ENCODE data around the gene A1BG.
"Not testable (repeated sequence)": the region's sequence is repeated elsewhere in the genome, so short reads cannot be mapped to it uniquely, and the experiment has no call there.

The A1BG gene

GRCh38 chr19:58334691-58335249 is 18.5 kb downstream of the A1BG start:
- no peak for DNase-seq

- no peak for DNase-seq
Measured at GRCh38 chr19:58332697-58333096, 20.6 kb downstream of the A1BG start.

- DNase-seq = no peak
Measured at GRCh38 chr19:58330458-58330857, 22.8 kb downstream of the A1BG start.

GRCh38 chr19:58328999-58329398 is 24.3 kb downstream of the A1BG start:
- DNase-seq = peak; percentile 5

- peak; percentile 86 for DNase-seq
Measured at GRCh38 chr19:58326914-58327726, 26.2 kb downstream of the A1BG start, which contains the start of gene ZSCAN22. TSS of gene ZSCAN22 (plus strand) at chr19:58326994. CDS start at chr19:58334803, 7,809 bp downstream.

- no peak for DNase-seq
Measured at GRCh38 chr19:58326501-58326913, 26.8 kb downstream of the A1BG start.

- DNase-seq = no peak
Measured at GRCh38 chr19:58325311-58326022, 27.8 kb downstream of the A1BG start.

GRCh38 chr19:58319241-58319640 is 34.1 kb downstream of the A1BG start:
- no peak for DNase-seq

- DNase-seq = no peak
Measured at GRCh38 chr19:58318297-58318696, 35.0 kb downstream of the A1BG start.

- no peak for DNase-seq
Measured at GRCh38 chr19:58317476-58318072, 35.7 kb downstream of the A1BG start.

GRCh38 chr19:58315580-58315979 is 37.7 kb downstream of the A1BG start:
- DNase-seq = no peak

GRCh38 chr19:58311345-58311865 is 41.9 kb downstream of the A1BG start:
- no peak for DNase-seq

GRCh38 chr19:58310685-58311084 is 42.6 kb downstream of the A1BG start:
- not testable (repeated sequence) for DNase-seq

GRCh38 chr19:58307736-58308135 is 45.6 kb downstream of the A1BG start:
- no peak for DNase-seq

- no peak for DNase-seq
Measured at GRCh38 chr19:58305932-58306323, 47.4 kb downstream of the A1BG start.

- peak; percentile 90 for DNase-seq
Measured at GRCh38 chr19:58305065-58305931, 48.0 kb downstream of the A1BG start, which contains the start of gene ERVK3-1. TSS of gene ERVK3-1 (plus strand) at chr19:58305377. CDS start at chr19:58312169, 6,792 bp downstream.

- no peak for DNase-seq
Measured at GRCh38 chr19:58304748-58305064, 48.6 kb downstream of the A1BG start.

GRCh38 chr19:58304255-58304654 is 49.0 kb downstream of the A1BG start:
- DNase-seq = no peak

GRCh38 chr19:58300620-58301019 is 52.7 kb downstream of the A1BG start:
- no peak for DNase-seq

- no peak for DNase-seq
Measured at GRCh38 chr19:58296104-58296503, 57.2 kb downstream of the A1BG start.

All from NCI-H1105 treated with DMSO at 0.1 percent for 48 hours (cell line).